ENCODE measurements around the gene KCNJ6.

The KCNJ6 gene

DNA sequence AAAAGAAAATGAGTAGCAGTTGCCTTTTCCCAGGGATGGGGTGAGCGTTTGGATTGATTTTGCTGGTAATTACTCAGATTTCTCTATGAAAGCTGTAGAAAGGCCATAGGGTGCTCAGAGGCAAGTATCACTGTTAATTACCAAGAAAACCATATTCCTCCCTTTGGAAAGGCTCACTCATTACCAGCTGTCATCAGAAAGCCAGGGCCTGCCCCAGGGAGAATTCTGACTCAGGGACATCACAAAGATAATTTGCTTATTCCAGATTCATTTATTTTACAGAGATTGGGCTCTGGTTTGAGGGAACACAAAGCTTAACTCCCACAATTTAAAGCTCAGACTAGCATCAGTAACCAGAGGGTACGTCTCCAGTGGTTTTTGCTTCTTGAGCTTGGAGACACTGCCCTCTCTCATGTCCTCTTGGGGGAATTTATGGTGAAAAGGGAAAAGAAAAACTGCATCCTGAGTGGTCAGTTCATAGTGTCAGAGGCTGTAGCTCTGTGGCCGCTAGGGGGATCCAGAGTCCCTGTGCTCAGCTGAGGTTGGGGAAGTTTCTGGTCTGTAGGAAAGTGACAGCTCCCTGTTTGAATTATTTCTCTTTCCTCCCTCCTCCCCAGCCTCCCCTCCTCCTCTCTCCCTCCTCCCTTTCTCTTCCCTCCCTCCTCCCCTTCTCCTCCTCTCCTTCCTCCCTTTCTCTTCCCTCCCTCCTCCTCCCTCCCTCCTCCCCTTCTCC lies 204.3 kb downstream of the KCNJ6 start:
- peak; percentile 54 for DNase-seq

DNA sequence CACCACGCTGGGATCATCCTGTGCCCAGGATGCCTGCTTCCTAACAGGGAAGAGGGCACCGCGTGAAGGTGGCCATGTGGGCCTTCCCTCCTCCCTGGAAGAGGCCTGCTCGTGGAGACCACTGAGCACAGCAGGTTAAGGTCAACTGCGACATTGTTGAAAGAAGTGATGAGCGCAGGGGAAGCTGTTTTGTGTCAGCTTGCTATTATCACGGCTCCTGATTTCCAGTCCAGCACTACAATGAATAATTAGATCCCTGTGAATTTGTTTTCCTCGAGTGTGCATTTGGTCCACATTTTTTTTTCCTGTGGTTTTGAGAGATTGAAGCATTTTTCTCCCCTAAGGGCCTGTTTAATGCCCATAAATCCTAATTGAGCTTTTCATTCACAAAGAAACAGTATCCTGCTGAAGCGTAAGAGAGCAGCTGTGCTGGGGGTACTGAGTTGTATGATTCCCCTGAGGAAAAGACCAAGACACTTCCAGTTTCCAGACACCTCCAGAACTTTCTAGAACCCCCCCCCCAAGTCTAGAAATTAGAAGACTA lies 204.9 kb downstream of the KCNJ6 start:
- DNase-seq: no peak

DNA sequence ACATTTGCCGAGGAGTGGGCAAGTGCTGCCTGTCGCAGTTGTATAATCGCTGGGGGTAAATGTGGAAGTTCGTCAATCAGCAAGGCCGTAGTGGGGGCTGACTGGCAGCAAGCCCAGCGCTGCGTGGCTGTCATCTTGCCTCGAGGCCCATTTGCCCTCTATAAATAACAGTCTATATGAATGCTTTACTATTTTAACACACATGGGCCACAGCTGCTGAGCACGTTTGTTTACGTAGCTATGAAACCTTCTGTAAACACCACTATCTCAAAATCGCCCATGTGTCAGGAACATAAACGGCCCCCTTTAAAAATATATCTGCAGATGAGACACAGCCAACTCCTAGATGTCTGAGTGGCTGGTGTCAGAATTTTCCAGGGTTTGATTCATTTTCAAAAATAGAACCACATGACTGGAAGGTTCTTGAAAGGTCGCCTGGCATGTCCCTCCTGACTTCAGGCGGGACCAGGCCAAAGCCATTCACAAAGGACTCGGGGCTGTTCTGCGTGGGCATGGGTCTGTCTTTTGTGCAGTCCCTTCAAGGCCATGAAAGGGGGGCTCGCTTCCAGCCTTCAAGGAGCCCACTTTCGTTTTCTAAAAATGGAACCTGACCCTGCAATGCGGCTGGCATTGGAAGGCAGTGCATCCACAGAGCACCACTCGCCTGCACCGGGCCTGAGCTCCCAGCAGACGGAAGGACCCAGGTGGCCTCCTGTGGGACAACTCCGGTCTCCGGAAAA lies 205.5 kb downstream of the KCNJ6 start:
- no peak for DNase-seq

DNA sequence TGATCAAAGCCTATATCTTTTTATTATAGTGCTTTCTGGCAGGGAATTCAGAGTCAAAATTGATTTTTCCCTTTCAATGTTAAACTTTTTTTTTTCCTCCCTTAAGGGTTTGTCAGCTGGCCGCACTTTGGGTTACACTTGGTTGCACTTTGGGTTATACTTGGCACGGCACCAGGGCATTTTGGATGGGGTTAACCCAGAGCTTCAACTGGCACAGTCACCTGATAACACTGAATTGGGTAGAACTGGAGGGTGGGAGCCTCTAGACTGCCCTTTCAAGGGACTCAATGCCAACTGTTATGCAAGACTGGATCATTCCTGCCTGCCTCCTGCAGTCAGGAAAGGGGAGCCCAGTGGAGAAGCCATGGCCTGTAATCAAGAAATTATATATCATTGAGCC lies 211.5 kb downstream of the KCNJ6 start:
- DNase-seq: no peak

DNA sequence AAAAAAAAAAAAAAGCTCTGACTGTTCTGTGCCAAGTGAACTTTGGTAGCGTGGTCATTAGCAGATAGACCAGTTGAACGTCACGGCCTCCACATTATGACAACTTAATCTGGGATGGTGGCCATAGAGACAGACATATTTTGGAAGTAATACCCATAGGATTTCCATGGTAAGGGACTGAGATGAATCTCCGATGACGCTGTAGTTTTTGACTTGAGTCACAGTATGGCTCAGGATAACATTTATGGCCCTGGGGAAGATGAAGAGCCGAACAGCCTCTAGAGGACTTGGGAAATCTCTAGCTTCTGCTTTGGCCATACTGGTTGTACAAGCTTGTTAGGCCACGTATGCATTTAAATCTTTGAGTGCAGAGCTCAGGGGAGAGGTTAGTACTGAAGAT lies 214.0 kb downstream of the KCNJ6 start:
- DNase-seq: no peak

DNA sequence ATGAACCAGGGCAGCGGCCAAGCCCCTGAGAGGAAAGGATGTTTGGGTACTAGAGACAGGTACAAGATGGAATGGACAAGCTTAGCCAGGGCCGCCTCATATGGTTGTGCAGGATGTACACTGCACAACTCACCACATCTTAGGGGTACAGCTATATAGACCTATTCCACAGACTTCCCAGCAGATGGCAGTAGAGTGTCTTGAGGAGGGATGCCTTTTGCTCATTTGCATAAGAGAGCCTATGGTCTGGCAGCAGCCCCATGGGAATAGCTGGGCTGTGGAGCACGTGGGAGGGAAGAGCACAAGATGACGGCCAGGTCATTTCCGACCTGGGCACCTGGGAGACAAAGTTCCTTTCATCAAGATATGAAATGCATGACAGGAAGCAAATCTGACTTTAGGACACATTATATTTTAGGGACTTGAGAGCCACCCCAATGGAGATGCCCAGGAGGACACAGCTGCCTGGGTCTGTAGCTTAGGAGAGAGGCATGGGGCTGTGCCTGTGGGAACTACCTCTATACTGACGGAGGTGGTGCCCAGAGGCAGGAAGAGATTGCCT lies 215.5 kb downstream of the KCNJ6 start:
- DNase-seq: peak; percentile 71

DNA sequence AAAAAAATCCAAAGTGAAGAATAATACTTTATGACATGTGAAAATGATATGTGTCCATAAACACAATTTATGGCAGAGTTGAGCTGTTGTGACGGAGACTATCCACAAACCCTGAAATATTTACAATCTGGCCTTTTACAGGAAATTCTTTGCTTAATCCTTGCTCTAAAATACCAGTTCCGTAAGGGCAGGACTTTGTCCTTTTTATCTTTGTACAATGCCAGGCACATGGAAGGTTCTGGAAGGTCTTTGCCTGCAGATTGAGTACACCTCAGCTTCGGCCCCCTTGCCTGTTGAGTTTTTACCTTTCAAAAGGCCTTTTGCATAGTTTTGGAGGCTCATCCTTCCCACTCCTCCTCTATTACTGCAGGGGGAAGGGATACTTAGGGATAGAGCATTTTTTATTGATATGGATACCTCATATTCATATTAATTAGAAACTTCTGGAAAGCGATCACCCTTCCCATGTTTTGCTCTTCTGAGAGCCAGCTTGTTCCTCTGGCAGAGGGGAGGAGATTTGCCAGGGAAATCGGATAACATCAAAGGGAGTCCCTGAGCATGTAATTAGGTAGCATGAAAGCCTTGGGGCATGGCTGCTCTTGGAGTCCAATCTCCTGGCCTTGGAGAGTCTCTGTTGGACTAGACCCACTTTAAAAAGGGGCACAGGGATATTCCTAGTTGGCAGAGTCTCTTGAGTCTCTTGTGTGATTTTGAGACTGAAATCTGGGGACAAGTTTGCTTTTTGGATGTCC lies 217.1 kb downstream of the KCNJ6 start:
- DNase-seq: no peak

DNA sequence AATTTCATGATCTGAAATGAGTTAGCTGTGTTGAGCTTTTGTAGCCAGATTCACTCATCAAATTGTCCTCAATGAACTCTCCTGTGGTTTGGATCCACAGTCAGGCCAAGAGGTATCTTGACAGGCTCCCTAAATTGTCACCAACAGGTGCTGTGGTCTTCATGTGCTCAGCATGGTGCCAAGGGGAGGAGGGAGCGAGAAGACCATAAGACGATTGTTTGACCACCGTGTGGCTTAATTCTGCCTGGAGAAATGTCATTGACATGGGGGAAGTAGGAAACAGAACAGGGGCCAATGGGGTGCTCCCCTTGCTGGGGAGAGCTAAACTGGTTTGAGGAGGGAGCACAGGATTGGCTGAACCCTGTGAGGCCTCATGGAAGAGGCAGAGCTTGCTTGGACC lies 219.3 kb downstream of the KCNJ6 start:
- no peak for DNase-seq

DNA sequence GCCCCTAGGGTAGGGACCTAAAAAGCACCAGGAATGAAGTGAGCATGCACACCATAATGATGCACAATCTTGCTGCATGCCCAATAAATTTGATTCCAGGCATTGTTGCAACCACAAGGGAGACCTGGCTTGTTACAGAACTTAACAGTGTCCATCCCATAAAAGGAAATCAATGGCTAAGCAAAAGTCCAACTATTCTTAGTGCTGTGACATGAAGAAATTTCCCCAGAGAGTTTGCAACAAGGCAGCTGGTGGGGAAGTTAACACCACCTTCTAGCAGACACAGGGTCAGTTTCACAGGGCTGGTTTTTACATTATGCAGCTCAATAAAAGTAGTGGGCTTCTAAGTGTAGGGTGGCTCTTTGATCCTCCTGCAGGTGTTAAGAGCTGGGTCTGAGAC lies 221.1 kb downstream of the KCNJ6 start:
- DNase-seq: no peak

DNA sequence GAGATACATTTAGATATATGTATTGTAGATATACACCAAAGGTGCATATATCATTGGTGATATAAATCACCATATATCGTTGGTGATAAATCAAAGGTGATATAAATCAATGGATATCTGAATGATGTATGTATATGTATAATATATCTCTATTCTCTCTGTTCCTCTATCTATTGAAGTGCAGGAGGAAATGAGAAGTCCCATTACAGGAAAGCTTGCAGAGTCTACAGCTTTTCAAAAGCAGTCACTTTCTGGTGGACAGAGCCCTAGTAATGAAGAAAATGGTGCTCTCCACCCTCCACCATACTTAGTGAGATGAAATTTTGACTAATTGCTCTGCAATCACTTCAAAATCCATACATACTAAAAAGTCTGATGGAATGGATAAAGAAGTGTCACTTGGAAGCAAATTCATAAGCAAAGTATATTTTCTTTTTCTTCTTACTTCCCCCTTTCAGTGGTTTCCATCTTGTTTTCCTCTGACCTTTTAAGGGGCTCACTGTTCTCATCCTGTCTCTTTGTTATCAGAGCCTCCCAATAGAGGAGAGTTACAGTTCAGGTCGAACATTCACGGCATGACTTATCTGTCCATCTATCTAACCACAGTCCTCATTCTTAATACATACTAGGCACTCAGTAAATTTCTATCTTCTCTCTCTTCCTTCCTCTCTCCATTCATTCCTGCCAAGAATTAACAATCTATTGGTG lies 227.2 kb downstream of the KCNJ6 start:
- no peak for DNase-seq

DNA sequence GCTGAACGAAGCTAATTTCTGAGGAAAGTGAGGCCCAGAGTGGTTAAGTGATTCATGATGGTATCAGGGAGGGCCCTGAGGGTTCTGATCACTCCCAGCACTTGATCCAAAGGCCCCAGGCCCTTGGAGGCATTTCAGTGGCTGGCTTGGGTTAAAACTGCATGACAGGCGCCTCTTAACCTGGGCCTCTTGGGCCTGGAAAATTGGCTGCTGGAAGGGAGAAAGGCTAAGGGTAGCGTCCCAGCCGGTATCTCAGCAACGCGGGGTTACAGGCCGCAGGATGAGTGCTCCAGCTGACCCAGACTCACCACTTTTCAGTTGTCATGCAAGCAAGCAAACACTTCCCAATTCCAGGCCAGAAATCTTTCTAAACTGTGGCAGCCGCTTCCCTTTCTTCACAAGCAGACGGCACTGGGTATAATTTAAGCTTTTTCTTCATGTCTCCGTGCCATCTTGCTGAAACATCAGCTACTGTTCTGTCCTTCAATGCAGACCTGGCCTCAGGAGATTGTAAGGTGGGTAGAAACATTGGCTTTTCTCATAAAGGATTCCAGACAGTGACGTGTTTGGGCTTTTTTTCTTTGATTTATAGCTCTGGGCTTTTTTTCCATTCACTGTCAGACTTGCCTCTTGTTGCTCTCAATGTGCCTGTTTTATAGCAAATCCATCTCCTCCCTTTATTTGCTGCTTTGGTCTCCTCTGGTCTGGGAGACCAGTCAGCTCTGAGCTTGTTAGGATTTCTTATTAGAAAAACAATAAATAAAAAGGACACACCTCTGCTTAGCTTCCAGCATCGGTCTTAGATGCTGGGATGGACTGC lies 229.1 kb downstream of the KCNJ6 start:
- DNase-seq: no peak

DNA sequence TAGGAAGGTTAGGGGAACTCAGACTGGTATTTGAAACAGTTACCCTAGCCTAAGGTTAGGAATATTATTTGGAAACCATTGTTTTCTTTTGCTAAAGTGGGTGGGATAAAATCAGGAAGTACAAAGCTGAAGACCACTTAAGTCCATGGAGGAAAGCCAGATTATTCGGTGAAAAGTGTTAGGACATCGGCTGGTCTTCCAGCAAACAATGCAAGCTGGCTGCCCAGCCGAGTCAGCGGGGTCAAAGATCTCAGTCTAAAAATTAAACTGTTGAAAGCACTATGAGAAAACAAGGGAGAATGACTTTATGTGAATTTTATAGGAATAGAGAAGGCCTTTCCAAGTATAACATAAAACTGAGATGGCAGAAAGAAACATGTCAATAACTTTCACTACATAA lies 231.7 kb downstream of the KCNJ6 start:
- DNase-seq: no peak

DNA sequence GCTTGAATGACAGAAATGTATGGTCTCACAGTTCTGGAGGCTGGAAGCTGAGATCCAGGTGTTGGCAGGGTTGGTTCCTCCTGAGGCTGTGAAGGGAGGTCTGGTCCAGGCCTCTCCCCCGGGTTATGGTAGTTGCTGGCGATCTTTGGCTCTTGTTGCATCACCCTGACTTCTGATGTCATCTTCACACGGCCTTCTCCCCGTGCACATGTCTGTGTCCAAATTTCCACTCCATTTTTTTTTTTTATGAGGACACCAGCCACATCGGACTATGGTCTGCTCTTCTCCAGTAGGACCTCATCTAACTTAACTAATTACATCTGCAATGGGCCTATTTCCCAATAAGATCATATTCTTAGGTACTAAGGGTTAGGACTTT lies 232.2 kb downstream of the KCNJ6 start:
- no peak for DNase-seq

DNA sequence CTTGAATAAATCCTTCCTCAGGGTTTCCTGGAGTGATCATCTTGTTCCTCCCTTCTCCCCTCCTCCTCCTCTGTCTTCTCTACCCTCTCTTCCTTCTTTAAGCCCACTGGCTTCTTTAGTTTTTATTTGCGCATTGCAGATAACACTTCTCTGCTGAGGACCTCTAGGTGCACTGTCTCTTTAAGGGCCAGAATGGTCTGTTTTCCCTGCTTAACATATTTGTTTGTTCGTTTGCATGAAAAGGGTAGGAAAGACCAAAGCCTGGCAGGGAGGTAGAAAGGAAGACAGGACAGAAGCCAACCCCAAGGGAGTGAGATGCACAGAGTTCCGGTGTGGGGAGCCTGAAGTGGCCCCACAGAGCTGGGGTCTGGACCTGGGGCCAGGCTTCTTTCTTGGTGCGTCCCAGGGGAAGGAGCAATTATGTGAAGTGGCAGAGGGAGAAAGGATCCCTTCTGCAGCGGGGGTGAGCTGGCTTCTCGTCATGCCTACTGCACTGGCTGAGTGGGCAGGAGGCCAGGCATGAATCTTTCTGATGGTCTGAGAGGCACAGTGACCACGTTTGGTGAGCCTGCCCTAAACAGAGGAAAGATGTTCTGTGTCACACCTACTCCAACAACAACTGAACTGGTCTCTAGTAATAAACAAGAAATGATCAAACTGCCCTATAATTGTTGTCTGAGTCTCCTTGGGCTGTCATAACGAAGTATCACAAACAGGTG lies 232.7 kb downstream of the KCNJ6 start:
- DNase-seq: no peak

DNA sequence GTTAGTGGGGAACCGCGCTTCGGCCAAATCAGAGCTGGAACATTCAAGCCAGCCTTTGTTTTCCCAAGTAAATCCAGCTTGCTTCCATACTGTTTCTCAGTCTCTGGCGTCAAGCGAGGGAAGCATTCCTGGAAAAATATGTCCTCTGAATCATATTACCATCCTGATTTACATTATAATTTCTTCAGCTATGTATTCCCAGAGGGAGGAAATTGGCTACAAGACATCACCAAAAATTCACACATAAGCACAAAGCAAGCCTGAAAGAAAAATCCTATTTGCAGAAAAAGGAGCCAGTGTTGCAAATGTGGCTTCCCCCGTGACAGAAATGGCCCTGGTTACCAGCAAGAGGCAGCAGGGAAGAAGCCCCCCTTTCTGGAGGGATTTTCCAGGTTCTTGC lies 233.3 kb downstream of the KCNJ6 start:
- no peak for DNase-seq

DNA sequence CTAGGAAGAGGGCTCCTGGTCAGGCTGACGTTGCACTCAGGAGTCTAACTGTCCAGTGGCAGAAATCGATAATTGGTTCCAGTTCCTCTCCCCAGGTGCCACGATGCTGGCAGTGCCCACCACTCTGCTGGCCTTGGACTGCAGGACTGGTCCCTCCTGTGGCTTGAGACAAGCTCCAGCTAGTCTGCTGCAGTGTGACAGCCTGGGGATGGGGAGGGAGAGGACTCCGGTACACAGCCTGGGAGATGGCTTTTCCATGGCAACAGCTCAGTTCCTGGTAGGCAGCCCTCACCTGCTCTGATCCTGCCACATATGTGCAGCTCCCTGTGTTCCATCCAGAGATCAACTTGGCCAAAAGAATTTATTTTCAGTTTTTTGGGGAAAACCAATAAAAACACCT lies 239.3 kb downstream of the KCNJ6 start:
- no peak for DNase-seq

DNA sequence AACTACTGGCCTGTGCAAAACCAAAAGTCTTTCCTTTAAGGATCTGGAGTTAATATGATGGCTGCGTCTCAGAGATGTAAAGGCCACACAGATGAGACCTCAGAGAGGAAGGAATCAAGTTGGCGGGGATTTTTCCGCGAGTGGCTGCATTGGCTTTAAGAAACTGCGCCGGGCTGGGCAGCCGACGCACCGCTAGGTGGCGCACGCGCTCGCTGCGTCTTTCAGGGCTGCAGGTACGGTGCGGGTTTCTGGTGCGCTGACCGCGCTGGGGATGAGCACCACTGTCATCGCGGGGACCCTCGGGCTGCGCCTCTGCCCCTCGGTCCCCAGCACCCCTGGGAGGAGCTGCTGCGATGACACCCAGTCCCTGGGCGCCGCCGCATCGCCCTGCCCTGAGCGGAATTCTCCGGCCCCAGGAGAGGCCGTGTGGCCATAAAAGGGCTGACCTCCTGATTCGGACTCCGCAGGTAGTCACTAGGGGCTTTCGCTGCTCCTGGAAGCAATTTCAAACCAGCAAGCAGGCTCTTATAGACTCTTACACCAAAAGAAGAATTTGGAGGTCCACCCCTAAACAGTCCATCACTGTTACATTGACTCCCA lies 241.0 kb downstream of the KCNJ6 start:
- DNase-seq: peak; percentile 62

DNA sequence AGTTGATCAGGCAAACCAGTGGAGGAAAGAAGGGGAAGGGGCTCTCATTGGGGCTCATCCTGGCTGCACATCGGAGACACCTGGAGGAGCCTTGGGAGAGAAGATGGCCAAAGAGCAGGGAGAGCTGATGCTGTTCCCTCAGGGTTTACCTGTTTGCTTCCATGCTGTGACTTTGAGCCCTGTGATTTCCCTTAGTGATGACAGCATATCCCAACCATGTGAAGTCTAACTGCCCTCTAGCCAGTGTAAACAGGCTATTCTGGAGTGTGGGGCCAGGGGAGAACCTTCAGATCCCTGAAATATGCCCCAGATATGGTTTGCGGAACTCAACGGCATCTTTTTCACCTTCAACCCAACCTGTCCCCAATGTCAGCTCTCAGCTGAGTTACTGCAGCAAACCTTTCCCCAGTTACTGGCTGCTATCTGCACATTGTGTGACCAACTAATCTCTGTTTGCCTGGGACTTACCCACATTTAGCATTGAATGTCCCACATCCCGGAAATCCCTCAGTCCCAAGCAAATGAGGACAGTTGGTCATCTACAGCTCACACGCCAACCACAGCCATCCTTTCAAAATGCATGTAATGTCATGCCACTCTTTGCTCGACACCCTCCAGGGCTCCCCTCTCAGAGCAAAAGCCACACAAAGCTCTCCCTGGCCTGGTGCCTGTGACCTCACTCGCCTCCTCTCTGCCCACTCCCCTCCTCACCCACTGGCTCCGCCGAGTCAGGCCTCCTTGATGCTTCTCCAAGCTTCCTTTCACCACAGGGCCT lies 242.3 kb downstream of the KCNJ6 start:
- no peak for DNase-seq

DNA sequence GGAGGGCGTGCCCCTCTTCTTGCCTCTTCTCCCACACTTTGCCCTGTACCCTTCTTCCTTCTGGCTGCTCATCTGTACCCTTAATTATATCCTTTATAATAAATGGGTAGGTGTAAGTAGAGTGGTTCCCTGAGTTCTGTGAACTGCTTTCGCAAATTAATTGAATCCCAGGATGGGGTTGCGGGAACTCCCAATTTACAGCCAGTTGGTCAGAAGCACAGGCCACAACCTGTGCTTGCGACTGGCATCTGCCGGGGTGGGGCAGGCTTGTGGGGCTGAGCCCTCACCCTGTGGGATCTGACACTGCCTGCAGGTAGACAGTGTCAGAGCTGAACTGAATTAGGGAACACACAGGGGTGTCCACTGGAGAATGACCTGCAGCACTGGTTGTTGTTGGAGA lies 244.9 kb downstream of the KCNJ6 start:
- DNase-seq: no peak

DNA sequence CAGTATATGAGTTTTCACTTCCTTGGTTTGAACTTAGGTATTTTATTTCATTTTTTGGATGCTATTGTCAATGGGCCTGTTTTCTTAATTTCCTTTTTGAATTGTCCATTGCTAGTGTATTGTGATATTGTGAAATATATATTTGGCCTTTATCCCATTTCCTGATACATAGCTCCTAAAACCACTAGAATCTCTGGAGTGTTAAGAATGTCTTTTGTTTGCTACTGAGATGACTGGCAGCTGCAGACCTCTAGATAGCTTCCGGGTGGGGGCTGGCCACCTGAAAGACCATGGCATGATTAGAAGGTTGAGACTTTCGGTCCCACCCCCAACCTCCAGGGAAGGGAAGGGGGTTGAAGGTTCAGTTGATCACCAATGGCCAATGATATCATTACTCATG lies 245.4 kb downstream of the KCNJ6 start:
- no peak for DNase-seq
